GM18873 (cell line): Measurements from ENCODE around the gene ILF3.
"Not testable (repeated sequence)": the region's sequence is repeated elsewhere in the genome, so short reads cannot be mapped to it uniquely, and the experiment has no call there.

Source experiments
- ATAC-seq: cut with Tn5 transposase; IDR thresholded peaks from one replicate; pipeline ENCODE4 v1.9.1; 2021; ENCODE audit warnings: mild to moderate bottlenecking, moderate library complexity, moderate number of reproducible peaks; ENCODE audit not compliant: unreplicated experiment, low FRiP score

ILF3 gene

GRCh38 chr19:10670876-10671804 lies 17.0 kb downstream of the ILF3 start:
- no peak for ATAC-seq

- ATAC-seq: not testable (repeated sequence)
Measured at GRCh38 chr19:10671922-10672321, 17.8 kb downstream of the ILF3 start.

GRCh38 chr19:10675214-10675613 lies 21.1 kb downstream of the ILF3 start:
- not testable (repeated sequence) for ATAC-seq

GRCh38 chr19:10677751-10678150 lies 23.6 kb downstream of the ILF3 start:
- ATAC-seq: no peak

- ATAC-seq: no peak
Measured at GRCh38 chr19:10678813-10679212, 24.7 kb downstream of the ILF3 start.

- no peak for ATAC-seq
Measured at GRCh38 chr19:10679743-10680142, 25.6 kb downstream of the ILF3 start.

GRCh38 chr19:10680545-10681135 lies 26.5 kb downstream of the ILF3 start:
- ATAC-seq: no peak

GRCh38 chr19:10681658-10682057 lies 27.5 kb downstream of the ILF3 start:
- ATAC-seq: no peak

- no peak for ATAC-seq
Measured at GRCh38 chr19:10682397-10683063, 28.4 kb downstream of the ILF3 start.

- ATAC-seq: no peak
Measured at GRCh38 chr19:10683064-10683426, 28.9 kb downstream of the ILF3 start.

- ATAC-seq: no peak
Measured at GRCh38 chr19:10683582-10683981, 29.4 kb downstream of the ILF3 start.

GRCh38 chr19:10685210-10685609 lies 31.1 kb downstream of the ILF3 start:
- ATAC-seq: no peak

GRCh38 chr19:10686193-10686592 lies 32.0 kb downstream of the ILF3 start:
- ATAC-seq: no peak

- ATAC-seq: no peak
Measured at GRCh38 chr19:10686661-10687517, 32.7 kb downstream of the ILF3 start.

- ATAC-seq: no peak
Measured at GRCh38 chr19:10687518-10688288, 33.6 kb downstream of the ILF3 start.

GRCh38 chr19:10688545-10689280 lies 34.6 kb downstream of the ILF3 start:
- ATAC-seq: no peak

- ATAC-seq: no peak
Measured at GRCh38 chr19:10690341-10690781, 36.2 kb downstream of the ILF3 start.

GRCh38 chr19:10691178-10691881 lies 37.2 kb downstream of the ILF3 start:
- no peak for ATAC-seq
